NK-92 treated with Interleukin-12 subunit alpha and Interleukin-12 subunit beta, amount 100 ng/mL, for 24 hours (cell line): Measurements from ENCODE around the gene CAPZB.
"Not testable (repeated sequence)": the region's sequence is repeated elsewhere in the genome, so short reads cannot be mapped to it uniquely, and the experiment has no call there.

ENCODE experiments used
- DNase-seq: peaks from one replicate; lab custom pipeline; 2025; lab: John Stamatoyannopoulos, UW

Gene CAPZB

GRCh38 chr1:19497443-19497842, 12.1 kb upstream of the CAPZB start:
- not testable (repeated sequence) for DNase-seq

- no peak for DNase-seq
Observed at GRCh38 chr1:19496527-19496874, 11.2 kb upstream of the CAPZB start.

GRCh38 chr1:19495799-19496526, 10.6 kb upstream of the CAPZB start:
- no peak for DNase-seq

- no peak for DNase-seq
Observed at GRCh38 chr1:19495000-19495656, 9.8 kb upstream of the CAPZB start.

- DNase-seq: no peak
Observed at GRCh38 chr1:19493547-19493946, 8.2 kb upstream of the CAPZB start.

- DNase-seq: no peak
Observed at GRCh38 chr1:19489996-19490395, 4.7 kb upstream of the CAPZB start.

- no peak for DNase-seq
Observed at GRCh38 chr1:19488136-19488535, 2.8 kb upstream of the CAPZB start.

GRCh38 chr1:19484798-19485361, 459 bp downstream of the CAPZB start:
- no peak for DNase-seq

- DNase-seq: no peak
Observed at GRCh38 chr1:19484338-19484797, 971 bp downstream of the CAPZB start.

GRCh38 chr1:19483691-19484090, 1.6 kb downstream of the CAPZB start:
- no peak for DNase-seq

- DNase-seq: no peak
Observed at GRCh38 chr1:19483261-19483660, 2.1 kb downstream of the CAPZB start.

- no peak for DNase-seq
Observed at GRCh38 chr1:19481826-19482398, 3.4 kb downstream of the CAPZB start.

GRCh38 chr1:19480282-19480681, 5.1 kb downstream of the CAPZB start:
- DNase-seq: no peak

GRCh38 chr1:19479351-19480120, 5.8 kb downstream of the CAPZB start:
- DNase-seq: no peak

GRCh38 chr1:19478322-19478721, 7.0 kb downstream of the CAPZB start:
- no peak for DNase-seq

- no peak for DNase-seq
Observed at GRCh38 chr1:19477284-19478249, 7.8 kb downstream of the CAPZB start.

GRCh38 chr1:19476450-19477190, 8.7 kb downstream of the CAPZB start:
- no peak for DNase-seq

GRCh38 chr1:19475296-19475695, 10.0 kb downstream of the CAPZB start:
- DNase-seq: no peak

GRCh38 chr1:19472174-19472573, 13.2 kb downstream of the CAPZB start:
- DNase-seq: no peak

GRCh38 chr1:19469004-19469403, 16.3 kb downstream of the CAPZB start:
- no peak for DNase-seq
